Type B pancreatic cell (in vitro differentiated cells): ENCODE results near the gene MMP14. TPM values are rescaled to one million over a fixed set of nuclear protein-coding genes. Genes with fewer than 3 reads are reported as not detected.

Source experiments
- DNase-seq: peaks from one replicate; pipeline ENCODE4 v3.0.0; 2021; ENCODE audit warnings: mixed read lengths; ENCODE audit not compliant: unreplicated experiment; ENCODE audit errors: extremely low spot score
- H3K27ac Mint-ChIP-seq: 2 replicates; pipeline ENCODE4 v1.8.0; 2021; ENCODE audit warnings: mild to moderate bottlenecking, mixed read lengths
- H3K27me3 Mint-ChIP-seq: 2 replicates; pipeline ENCODE4 v1.8.0; 2021; ENCODE audit warnings: mixed read lengths
- H3K36me3 Mint-ChIP-seq: 2 replicates; pipeline ENCODE4 v1.8.0; 2021; ENCODE audit warnings: mixed read lengths
- H3K4me1 Mint-ChIP-seq: one replicate; pipeline ENCODE4 v1.8.0; 2021; ENCODE audit warnings: mixed read lengths; ENCODE audit not compliant: unreplicated experiment
- H3K4me3 Mint-ChIP-seq: 2 replicates; pipeline ENCODE4 v1.8.0; 2021; ENCODE audit warnings: mild to moderate bottlenecking, mixed read lengths
- H3K9me3 Mint-ChIP-seq: 2 replicates; pipeline ENCODE4 v1.8.0; 2021; ENCODE audit warnings: mixed read lengths
- total RNA-seq: library from RNA; stranded (reverse); gene quantifications from 2 replicates; pipeline ENCODE4 v1.2.1, GENCODE V29; 2021; ENCODE audit warnings: low replicate concordance
- TF ChIP-seq, protein P1 (sequence below): fragments of 200-600 bp; sonication (generic); conservative IDR thresholded peaks from 2 replicates; pipeline ENCODE4 v1.5.0; 2021; ENCODE audit warnings: antibody characterized with exemption, mild to moderate bottlenecking

The MMP14 gene
- total RNA-seq, 1 donor from 2014 or later: 137 TPM

DNA sequence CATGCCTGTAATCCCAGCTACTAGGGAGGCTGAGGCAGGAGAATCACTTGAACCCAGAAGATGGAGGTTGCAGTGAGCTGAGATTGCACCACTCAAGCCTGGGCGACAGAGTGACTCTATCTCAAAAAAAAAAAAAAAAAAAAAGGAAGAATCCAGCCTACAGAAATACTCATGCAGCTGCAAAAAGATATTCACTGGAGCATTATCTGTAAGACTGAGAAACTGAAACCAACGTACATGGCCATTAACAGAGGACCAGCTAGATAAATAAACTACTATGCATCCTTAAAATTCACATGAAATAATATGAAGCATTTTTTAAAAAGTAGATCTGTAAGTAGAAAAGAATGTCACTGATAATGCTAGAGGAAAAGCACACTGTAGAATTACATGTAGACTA is 24.7 kb upstream of the MMP14 start:
- peaks cover 17% of the 10 kb centered on the region for H3K4me1 Mint-ChIP-seq
- H3K27ac Mint-ChIP-seq: no peak overlapping the region
- H3K4me3 Mint-ChIP-seq: no peak overlapping the region
- TF ChIP-seq, protein P1, sequence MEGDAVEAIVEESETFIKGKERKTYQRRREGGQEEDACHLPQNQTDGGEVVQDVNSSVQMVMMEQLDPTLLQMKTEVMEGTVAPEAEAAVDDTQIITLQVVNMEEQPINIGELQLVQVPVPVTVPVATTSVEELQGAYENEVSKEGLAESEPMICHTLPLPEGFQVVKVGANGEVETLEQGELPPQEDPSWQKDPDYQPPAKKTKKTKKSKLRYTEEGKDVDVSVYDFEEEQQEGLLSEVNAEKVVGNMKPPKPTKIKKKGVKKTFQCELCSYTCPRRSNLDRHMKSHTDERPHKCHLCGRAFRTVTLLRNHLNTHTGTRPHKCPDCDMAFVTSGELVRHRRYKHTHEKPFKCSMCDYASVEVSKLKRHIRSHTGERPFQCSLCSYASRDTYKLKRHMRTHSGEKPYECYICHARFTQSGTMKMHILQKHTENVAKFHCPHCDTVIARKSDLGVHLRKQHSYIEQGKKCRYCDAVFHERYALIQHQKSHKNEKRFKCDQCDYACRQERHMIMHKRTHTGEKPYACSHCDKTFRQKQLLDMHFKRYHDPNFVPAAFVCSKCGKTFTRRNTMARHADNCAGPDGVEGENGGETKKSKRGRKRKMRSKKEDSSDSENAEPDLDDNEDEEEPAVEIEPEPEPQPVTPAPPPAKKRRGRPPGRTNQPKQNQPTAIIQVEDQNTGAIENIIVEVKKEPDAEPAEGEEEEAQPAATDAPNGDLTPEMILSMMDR: no peak
- H3K9me3 Mint-ChIP-seq: no peaks in the 10 kb centered on the region
- H3K27me3 Mint-ChIP-seq: no peaks in the 10 kb centered on the region
- H3K36me3 Mint-ChIP-seq: no peaks in the 10 kb centered on the region
- DNase-seq: no peak

DNA sequence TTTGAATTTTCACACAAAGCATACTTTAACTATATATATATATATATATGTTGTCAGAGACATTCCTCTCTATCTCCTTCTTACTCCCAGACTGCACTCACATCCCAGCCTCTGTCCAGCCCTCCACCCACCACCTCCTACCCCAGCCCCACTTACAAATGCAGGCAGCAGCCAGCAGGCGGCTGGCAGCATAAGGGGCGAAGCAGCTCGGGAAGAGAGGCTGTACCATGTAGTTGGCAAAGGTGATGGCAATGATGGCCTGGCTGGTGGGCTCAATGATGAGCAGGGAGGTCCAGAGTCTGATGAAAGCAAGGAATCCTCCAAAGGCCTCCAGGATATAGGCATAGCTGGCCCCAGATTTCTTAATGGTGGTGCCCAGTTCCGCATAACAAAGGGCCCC is 23.6 kb upstream of the MMP14 start:
- no peaks in the 10 kb centered on the region for H3K27me3 Mint-ChIP-seq

DNA sequence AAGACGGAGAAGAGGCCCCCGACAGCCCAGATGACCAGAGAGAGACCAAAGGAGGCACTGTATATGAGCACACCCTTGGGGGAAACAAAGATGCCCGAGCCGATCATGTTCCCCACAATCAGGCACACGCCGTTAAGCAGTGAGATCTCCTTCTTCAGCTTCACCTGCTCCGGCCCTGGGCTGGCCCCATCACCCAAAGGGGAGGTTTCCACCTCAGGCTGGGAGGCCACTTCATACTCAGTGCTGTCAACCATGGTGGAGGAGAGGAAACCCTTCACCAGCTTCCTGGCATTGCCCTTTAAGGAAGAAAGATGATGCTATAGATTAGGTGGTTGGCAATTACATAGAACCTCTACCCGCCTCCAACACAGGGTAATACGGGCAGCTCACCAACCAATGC is 23.2 kb upstream of the MMP14 start:
- Mint-ChIP-seq H3K4me3 (no peak overlapping the region), H3K27me3 (no peaks in the 10 kb centered on the region), H3K27ac (no peak overlapping the region), H3K4me1 (peaks cover 17% of the 10 kb centered on the region), H3K9me3 (no peaks in the 10 kb centered on the region), H3K36me3 (no peaks in the 10 kb centered on the region)
- TF ChIP-seq, protein P1: no peak
- no peak for DNase-seq

More for the DNA sequence above, 23.6 kb upstream of the MMP14 start:
- Mint-ChIP-seq H3K36me3 (no peaks in the 10 kb centered on the region), H3K4me1 (peaks cover 17% of the 10 kb centered on the region), H3K9me3 (no peaks in the 10 kb centered on the region), H3K4me3 (no peak overlapping the region), H3K27ac (no peak overlapping the region)
- TF ChIP-seq, protein P1: no peak
- DNase-seq: no peak

DNA sequence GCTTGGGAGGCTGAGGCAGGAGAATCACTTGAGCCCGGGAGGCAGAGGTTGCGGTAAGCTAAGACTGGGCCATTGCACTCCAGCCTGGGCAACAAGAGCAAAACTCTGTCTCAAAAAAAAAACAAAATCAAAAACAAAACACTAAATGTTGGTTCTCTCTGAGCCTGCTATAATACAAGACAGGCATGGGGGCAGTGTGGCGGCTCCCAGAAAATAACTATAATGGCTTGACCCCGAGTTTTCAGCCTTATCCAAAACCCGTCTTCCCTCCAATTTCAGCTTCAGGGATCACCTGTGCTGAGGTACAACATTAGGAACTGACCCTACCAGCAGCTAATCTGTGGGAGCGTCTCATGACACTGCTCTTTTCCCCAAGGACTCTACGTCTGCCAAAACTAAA is 22.0 kb upstream of the MMP14 start:
- no peak for DNase-seq
- no peaks in the 10 kb centered on the region for H3K36me3 Mint-ChIP-seq
- peaks cover 24% of the 10 kb centered on the region for H3K4me1 Mint-ChIP-seq
- H3K9me3 Mint-ChIP-seq: no peaks in the 10 kb centered on the region
- H3K27me3 Mint-ChIP-seq: peaks cover 4% of the 10 kb centered on the region
- H3K4me3 Mint-ChIP-seq: peak overlapping the region; percentile 31
- TF ChIP-seq, protein P1: no peak
- H3K27ac Mint-ChIP-seq: peak overlapping the region; percentile 47

DNA sequence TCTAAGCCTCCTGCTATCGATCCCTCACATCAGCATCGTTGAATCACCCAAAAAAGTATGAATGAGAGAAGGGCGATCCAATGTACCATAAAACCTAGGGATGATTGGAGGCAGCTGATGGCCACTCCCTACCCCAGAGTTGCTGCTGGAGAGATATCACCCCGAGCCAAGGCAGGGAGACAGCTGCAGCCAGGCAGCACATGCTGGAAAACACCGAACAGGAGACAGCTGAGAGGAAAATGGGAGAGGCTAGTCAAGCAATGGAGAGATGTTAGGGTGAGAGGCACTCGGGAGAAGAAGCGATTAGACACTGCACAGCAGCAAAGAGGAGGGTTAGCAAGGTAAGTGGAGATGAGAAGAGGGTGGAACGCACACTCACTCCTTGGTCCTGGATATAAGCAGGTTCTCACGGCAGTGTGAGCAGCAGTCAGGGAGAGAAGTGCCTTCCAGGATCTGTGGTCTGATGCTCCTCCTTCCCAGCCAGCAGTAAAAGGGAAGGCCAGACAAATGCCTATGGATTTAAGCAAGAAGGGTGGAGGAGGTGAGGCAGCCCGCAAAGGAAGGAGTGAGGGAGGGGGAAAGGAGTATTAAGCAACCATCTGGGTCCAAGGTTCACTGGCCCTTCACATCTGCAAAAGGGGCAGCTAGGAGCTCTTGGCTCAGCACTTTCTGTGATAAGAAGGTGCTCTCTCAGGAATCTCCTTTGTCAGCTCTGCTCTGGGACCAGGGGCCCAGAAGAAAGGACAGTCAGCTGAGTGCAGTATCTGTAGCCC is 21.3 kb upstream of the MMP14 start, which contains the start of gene SLC7A7:
Gene SLC7A7, minus strand, starts transcription at position 495 of the 773 bp plus-strand sequence. CDS start 2,037 bp downstream, outside the sequence.
- Mint-ChIP-seq H3K27ac (peak within 1 kb of the TSS; percentile 47), H3K36me3 (no peaks in the 10 kb centered on the region), H3K9me3 (no peaks in the 10 kb centered on the region), H3K4me3 (peak within 1 kb of the TSS; percentile 48), H3K27me3 (peaks cover 7% of the 10 kb centered on the region), H3K4me1 (peaks cover 30% of the 10 kb centered on the region)
- TF ChIP-seq, protein P1: no peak
- no peak for DNase-seq
